C4-2B (cell line): ENCODE results near the gene ICAM2.
"Not testable (repeated sequence)": the region's sequence is repeated elsewhere in the genome, so short reads cannot be mapped to it uniquely, and the experiment has no call there.

Experiments used
- H3K27ac ChIP-seq: fragments of 450-650 bp; 2 replicates; pipeline ENCODE4 v1.5.1; 2017
- ZFX ChIP-seq: fragments of 450-650 bp; IDR thresholded peaks from 2 replicates; pipeline ENCODE4 v1.6.1; 2017
- TF ChIP-seq, protein P1 (sequence below): fragments of 450-650 bp; conservative IDR thresholded peaks from 2 replicates; pipeline ENCODE4 v1.5.1; 2017; ENCODE audit warnings: mild to moderate bottlenecking

Gene ICAM2

DNA sequence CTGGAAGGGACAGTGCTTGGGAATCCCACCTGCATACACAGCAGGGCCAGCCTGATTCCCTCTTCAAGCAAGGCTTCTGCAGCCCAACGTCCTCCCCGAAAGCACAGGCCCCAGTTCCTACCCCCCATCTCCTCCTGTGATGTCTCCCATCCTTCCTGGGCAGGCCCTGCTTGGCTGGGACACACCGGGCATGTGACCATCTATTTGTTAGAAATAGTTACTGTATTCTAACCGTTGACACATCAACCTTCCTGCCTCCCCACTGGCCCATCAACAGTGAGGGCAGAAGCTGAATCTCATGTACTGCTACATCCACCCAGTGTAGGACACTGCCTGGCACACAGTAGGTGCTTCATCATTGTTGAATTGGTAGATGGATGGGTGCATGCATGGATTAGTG is 11.6 kb downstream of the ICAM2 start:
- no peak for TF ChIP-seq ZFX
- TF ChIP-seq, protein P1, sequence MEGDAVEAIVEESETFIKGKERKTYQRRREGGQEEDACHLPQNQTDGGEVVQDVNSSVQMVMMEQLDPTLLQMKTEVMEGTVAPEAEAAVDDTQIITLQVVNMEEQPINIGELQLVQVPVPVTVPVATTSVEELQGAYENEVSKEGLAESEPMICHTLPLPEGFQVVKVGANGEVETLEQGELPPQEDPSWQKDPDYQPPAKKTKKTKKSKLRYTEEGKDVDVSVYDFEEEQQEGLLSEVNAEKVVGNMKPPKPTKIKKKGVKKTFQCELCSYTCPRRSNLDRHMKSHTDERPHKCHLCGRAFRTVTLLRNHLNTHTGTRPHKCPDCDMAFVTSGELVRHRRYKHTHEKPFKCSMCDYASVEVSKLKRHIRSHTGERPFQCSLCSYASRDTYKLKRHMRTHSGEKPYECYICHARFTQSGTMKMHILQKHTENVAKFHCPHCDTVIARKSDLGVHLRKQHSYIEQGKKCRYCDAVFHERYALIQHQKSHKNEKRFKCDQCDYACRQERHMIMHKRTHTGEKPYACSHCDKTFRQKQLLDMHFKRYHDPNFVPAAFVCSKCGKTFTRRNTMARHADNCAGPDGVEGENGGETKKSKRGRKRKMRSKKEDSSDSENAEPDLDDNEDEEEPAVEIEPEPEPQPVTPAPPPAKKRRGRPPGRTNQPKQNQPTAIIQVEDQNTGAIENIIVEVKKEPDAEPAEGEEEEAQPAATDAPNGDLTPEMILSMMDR, result no peak
- no peak overlapping the region for H3K27ac ChIP-seq

DNA sequence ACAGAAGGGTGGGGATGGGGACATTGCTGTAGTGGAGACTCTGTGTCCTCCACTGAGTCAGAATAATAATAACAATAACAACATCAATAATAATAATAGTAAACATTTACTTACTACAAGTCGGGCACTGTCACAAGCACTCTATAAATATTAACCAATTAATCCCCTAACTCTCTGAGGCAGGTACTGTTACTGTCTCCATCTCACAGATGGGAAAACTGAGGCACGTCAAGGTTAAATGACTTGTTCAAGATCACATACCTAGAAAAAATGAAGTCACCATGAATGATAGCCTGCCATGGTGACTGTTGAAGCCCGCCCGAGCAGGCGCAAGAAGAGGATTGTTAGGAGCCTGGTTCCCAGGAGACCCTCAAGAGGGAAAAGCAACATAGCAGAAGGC is 12.1 kb downstream of the ICAM2 start:
- TF ChIP-seq, protein P1, result no peak
- no peak for TF ChIP-seq ZFX

DNA sequence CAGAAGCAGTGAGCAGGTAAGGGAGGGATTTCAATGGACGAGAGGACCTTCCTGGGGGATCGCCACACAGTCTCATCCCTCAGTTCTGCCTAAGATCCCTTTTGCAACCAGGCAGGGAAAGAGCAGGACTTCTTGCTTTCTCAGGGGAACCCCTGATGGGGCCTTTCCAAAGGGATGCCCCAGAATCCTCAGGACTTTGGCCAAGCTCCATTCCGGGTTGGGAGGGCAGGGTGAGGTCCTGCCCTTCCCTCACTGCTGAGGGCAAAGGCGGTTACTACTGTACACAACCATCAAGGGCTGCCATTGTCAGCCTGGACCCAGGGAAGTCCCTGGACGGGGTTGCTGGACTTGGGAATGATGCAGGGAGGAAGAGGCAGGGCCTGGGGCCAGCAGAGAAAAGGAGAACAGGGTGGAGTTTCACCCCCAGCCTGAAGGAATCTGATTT is 12.6 kb downstream of the ICAM2 start:
- H3K27ac ChIP-seq, result no peak overlapping the region
- TF ChIP-seq, protein P1, result no peak
- TF ChIP-seq ZFX, result no peak

More for the DNA sequence above, 12.1 kb downstream of the ICAM2 start:
- H3K27ac ChIP-seq, result no peak overlapping the region

DNA sequence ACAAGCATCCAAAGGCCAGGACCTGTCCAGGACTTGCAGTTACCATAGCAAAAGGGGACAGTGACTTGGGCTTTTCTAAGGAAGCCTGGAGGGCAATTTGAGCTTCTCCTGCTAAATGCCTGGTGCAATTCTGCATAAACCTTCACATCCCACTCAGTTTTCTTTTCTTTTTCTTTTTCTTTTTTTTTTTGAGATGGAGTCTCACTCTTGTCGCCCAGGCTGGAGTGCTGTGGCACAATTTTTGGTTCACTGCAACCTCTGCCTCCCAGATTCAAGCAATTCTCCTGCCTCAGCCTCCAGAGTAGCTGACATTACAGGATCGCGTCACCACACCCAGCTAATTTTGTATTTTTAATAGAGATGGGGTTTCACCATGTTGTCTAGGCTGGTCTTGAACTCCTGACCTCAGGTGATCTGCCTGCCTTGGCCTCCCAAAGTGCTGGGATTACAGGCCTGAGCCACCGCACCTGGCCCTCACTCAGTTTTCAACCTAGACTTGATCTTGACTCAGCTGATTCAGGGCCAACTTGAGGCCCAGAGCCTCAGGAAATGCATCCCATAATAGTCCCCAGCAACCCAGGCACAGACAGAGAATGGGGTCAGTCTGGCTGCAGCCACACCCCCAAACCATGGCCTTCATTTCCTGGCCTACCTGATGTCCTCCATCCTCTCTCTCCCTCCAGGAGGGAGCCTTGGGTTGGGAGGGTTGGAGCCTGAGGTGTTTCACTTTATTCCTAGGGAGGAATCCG is 13.2 kb downstream of the ICAM2 start:
- H3K27ac ChIP-seq, result not testable (repeated sequence)

DNA sequence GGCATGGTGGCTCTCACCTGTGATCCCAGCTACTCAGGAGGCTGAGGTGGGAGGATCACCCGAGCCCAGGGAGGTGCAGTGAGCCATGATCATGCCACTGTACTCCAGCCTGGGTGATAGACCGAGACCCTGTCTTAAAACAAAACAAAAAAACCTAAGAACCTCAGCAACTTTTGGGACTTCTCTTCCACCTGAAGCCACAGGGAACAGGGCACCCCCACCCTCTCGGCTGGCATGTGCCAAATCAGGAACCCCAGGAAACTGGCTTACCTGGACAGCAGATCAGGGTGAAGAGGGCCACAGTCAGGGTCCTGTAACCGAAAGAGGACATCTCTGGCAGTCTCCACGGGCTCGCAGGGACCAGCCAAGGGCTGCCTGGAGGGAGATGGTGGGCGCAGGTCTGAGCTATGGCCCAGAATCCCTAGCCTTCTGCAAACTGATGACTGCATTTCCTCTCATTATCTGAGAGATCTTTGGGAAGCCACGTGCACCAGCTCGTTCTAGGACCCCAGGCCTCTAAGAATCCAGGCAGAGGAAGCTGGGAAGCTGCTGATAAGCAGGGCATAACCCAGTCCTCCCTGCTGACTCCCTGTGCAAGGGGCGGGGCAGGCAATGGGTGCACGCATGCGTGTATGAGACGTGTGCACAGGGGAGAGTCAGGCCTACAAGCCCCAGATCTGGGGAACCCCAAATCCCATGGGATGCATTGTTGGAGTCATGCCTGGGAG is 13.9 kb downstream of the ICAM2 start:
- TF ChIP-seq, protein P1, result no peak
- no peak for TF ChIP-seq ZFX
- H3K27ac ChIP-seq, result no peak overlapping the region

GRCh38 chr17:64005734-64006167 is 14.7 kb downstream of the ICAM2 start:
- H3K27ac ChIP-seq, result no peak overlapping the region
- TF ChIP-seq ZFX, result no peak
- TF ChIP-seq, protein P1, result no peak

DNA sequence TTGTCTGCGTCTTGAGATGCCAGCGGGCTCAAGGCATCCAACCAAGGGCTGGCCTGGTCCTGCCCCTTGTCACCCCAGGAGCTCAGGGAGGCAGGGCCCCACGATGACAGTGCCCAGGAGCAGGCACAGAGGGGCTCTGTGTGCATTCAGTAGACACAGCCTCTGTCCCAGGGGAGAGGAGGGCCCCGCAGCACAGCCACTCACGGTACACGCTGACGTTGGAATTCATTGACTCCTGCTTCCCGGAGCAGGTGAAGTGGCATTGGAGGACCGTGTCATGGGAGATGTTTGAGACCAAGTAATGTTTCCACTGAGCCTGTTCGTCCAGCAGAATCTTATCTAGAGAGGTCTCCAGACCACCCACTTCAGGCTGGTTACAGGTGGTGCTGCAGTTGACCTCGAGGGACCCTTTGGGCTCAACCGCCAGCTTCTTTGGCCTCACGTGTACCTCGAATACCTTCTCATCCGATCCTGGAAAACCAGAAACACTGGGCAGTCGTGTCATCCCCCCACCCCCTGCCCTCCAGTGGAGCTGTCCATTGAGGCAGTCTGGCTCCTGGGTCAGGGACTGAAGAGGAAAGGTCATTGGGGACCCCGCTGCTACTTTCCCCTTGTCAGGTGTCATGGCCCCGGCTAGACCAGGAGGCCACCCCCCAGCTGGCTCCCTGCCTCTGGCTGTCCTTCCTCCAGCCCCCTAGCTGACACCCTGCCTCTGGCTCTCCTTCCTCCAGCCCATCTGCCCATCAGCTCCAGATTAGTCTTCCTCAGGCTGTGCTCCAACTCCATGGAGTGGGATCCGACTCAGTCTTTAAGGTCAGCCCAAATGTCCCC is 15.3 kb downstream of the ICAM2 start:
- no peak overlapping the region for H3K27ac ChIP-seq
- TF ChIP-seq ZFX, result no peak
- TF ChIP-seq, protein P1, result no peak
